IMR-90 (cell line): ENCODE measurements around the gene TMEM50A. TPM values are rescaled to one million over a fixed set of nuclear protein-coding genes. Genes with fewer than 3 reads are reported as not detected.
"Not testable (repeated sequence)": the region's sequence is repeated elsewhere in the genome, so short reads cannot be mapped to it uniquely, and the experiment has no call there.

ENCODE experiments used
- ATAC-seq: fragments of 200-7000 bp; cut with Tn5 transposase; 2 replicates; pipeline ENCODE4 v1.9.1; 2020; ENCODE audit warnings: low read depth, mild to moderate bottlenecking, moderate library complexity
- BruUV-seq: library from RNA; stranded (reverse); fragments of 400-500 nt; replicated peaks from 2 replicates; lab custom pipeline; 2021; lab: Mats Ljungman, UMichigan
- CTCF ChIA-PET: fragments of 300-600 bp; formaldehyde crosslinking; extraction: SDS; loops from one replicate; lab custom pipeline; 2021; ENCODE audit warnings: antibody characterized with exemption; lab: Yijun Ruan, JAX
- POLR2A ChIA-PET: fragments of 300-600 bp; sonication (Branson Sonifier 250); formaldehyde crosslinking; loops from one replicate; lab custom pipeline; 2022; ENCODE audit warnings: antibody characterized with exemption; ENCODE audit not compliant: unreplicated experiment; lab: Charles Lee
- DNase-seq: peaks from one replicate; pipeline ENCODE4 v3.0.0; 2013
- H2AFZ ChIP-seq: replicated peaks from 2 replicates; pipeline ENCODE3; 2013; ENCODE audit warnings: low read length, mild to moderate bottlenecking; ENCODE audit not compliant: poor library complexity
- H2AK5ac ChIP-seq: 2 replicates; pipeline ENCODE4 v1.6.1; 2013; ENCODE audit warnings: low read depth, low read length, inconsistent platforms
- H2AK9ac ChIP-seq: replicated peaks from 2 replicates; pipeline ENCODE3; 2013; ENCODE audit warnings: mild to moderate bottlenecking, low read depth, low read length, moderate library complexity; ENCODE audit not compliant: poor library complexity
- H2BK120ac ChIP-seq: 2 replicates; pipeline ENCODE4 v1.6.1; 2013; ENCODE audit warnings: low read depth, low read length, inconsistent platforms
- H2BK15ac ChIP-seq: 3 replicates; pipeline ENCODE4 v1.6.1; 2013; ENCODE audit warnings: low read depth, low read length, inconsistent platforms
- H2BK20ac ChIP-seq: 2 replicates; pipeline ENCODE4 v1.6.1; 2013; ENCODE audit warnings: low read depth, mild to moderate bottlenecking, inconsistent platforms, low read length, moderate library complexity
- H2BK5ac ChIP-seq: 2 replicates; pipeline ENCODE4 v1.6.1; 2013; ENCODE audit warnings: mild to moderate bottlenecking, low read depth, low read length, inconsistent platforms; ENCODE audit not compliant: poor library complexity, severe bottlenecking
- H3K14ac ChIP-seq: replicated peaks from 2 replicates; pipeline ENCODE4 v1.6.1; 2013; ENCODE audit warnings: low read depth, low read length, inconsistent platforms
- H3K18ac ChIP-seq: 2 replicates; pipeline ENCODE4 v1.6.1; 2013; ENCODE audit warnings: low read depth, low read length, control low read depth
- H3K23ac ChIP-seq: 2 replicates; pipeline ENCODE4 v1.6.1; 2013; ENCODE audit warnings: low read depth, low read length, inconsistent platforms
- H3K27ac ChIP-seq: 2 replicates; pipeline ENCODE4 v1.5.1; 2013; ENCODE audit warnings: mild to moderate bottlenecking, control low read depth, low read length; ENCODE audit not compliant: insufficient read depth
- H3K27me3 ChIP-seq: 2 replicates; pipeline ENCODE4 v1.6.1; 2013; ENCODE audit warnings: low read length; ENCODE audit not compliant: control insufficient read depth, insufficient read depth
- H3K36me3 ChIP-seq: 2 replicates; pipeline ENCODE4 v1.6.1; 2013; ENCODE audit warnings: low read length, mixed read lengths; ENCODE audit not compliant: control insufficient read depth, insufficient read depth
- H3K4ac ChIP-seq: 2 replicates; pipeline ENCODE4 v1.6.1; 2013; ENCODE audit warnings: low read depth, low read length, inconsistent platforms
- H3K4me1 ChIP-seq: 2 replicates; pipeline ENCODE4 v1.6.1; 2013; ENCODE audit warnings: low read length, mixed read lengths; ENCODE audit not compliant: control insufficient read depth, insufficient read depth
- H3K4me2 ChIP-seq: 2 replicates; pipeline ENCODE4 v1.6.1; 2013; ENCODE audit warnings: low read depth, mild to moderate bottlenecking, control low read depth, low read length, moderate library complexity
- H3K4me3 ChIP-seq: 2 replicates; pipeline ENCODE4 v1.5.1; 2013; ENCODE audit warnings: low read depth, mild to moderate bottlenecking, control low read depth, low read length, moderate library complexity; ENCODE audit not compliant: insufficient read depth
- H3K56ac ChIP-seq: 2 replicates; pipeline ENCODE4 v1.6.1; 2013; ENCODE audit warnings: low read length, inconsistent platforms; ENCODE audit not compliant: insufficient read depth; ENCODE audit errors: extremely low read depth
- H3K79me1 ChIP-seq, 2 experiments: 2 replicates each; pipeline ENCODE4 v1.6.1; 2013; ENCODE audit warnings: low read length in 2 of 2, inconsistent platforms in 1 of 2, low read depth in 1 of 2
- H3K9ac ChIP-seq: 2 replicates; pipeline ENCODE4 v1.6.1; 2013; ENCODE audit warnings: low read depth, low read length, control low read depth
- H3K9me1 ChIP-seq: 2 replicates; pipeline ENCODE4 v1.6.1; 2013; ENCODE audit warnings: low read length, inconsistent platforms; ENCODE audit not compliant: insufficient read depth
- H3K9me3 ChIP-seq: 2 replicates; pipeline ENCODE4 v1.6.1; 2013; ENCODE audit warnings: low read length; ENCODE audit not compliant: control insufficient read depth, insufficient read depth
- H4K20me1 ChIP-seq: 2 replicates; pipeline ENCODE4 v1.6.1; 2013; ENCODE audit warnings: low read length, inconsistent platforms; ENCODE audit not compliant: insufficient read depth
- H4K5ac ChIP-seq: 2 replicates; pipeline ENCODE4 v1.6.1; 2013; ENCODE audit warnings: mild to moderate bottlenecking, low read depth, low read length, control low read depth
- H4K8ac ChIP-seq, 2 experiments: 2 replicates each; pipeline ENCODE4 v1.6.1; 2013; ENCODE audit warnings: low read depth in 2 of 2, low read length in 2 of 2, control low read depth in 1 of 2, inconsistent platforms in 1 of 2
- H4K91ac ChIP-seq: 2 replicates; pipeline ENCODE4 v1.6.1; 2013; ENCODE audit warnings: low read depth, low read length, inconsistent platforms; ENCODE audit not compliant: insufficient read depth
- WGBS, 2 experiments: methylation state at CpG; one replicate each; pipeline versions ENCODE4 v1.1.5 to v1.1.7; 2013; ENCODE audit warnings: missing lambda C conversion rate in 2 of 2; ENCODE audit not compliant: insufficient read length in 1 of 2; ENCODE audit errors: extremely low coverage in 2 of 2; 5-methylcytosine and 5-hydroxymethylcytosine counted together
- dilution Hi-C: fragments of 300-500 bp; cut with HindIII; formaldehyde crosslinking; loops from one replicate; pipeline ENCODE4 v1.14.3; 2018; ENCODE audit warnings: low sequenced_read_pairs; ENCODE audit not compliant: unreplicated experiment
- in situ Hi-C: fragments of 300-500 bp; cut with MboI; formaldehyde crosslinking; loops from 3 replicates; pipeline ENCODE4 v1.14.3; 2019; ENCODE audit warnings: low sequenced_read_pairs, inconsistent platforms, mixed read lengths
- intact Hi-C: fragments of 100-400 bp; cut with micrococcal nuclease; formaldehyde crosslinking; loops from 2 replicates; pipeline ENCODE4 v1.10.0; 2022
- polyA plus RNA-seq, 3 experiments: library from polyadenylated mRNA; depleted of rRNA; stranded (reverse); fragments of >200 nt; gene quantifications; 2 replicates each; pipeline ENCODE4 v1.2.3, GENCODE V29; 2012; ENCODE audit warnings: low replicate concordance in 1 of 3
- total RNA-seq: library from RNA; depleted of rRNA; stranded (reverse); fragments of >200 nt; gene quantifications from 2 replicates; pipeline ENCODE4 v1.2.3, GENCODE V29; 2012

TMEM50A gene
- total and polyA plus RNA-seq, 2 of the 4 experiments (the other 2 are of a cell fraction): 48.4 to 63.9 TPM

DNA sequence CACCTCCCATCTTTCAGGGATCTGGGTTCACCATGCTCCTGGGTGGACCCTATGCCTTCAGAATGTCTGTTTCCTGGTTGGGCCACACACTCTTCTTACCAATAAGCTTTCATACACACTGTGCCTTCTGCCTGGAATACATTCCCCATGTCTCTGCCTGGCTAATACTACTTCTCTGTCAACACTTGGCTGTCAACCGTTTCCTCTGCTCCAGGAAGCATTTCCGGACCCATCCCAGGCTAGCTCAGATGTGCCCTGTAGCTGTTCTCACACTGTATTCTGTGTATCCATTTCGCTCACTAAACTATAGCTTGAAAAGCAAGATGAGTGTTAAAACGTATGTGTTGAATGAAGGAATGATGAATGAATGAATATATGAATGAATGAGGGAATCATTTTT is 49.0 kb downstream of the TMEM50A start:
- H3K9me3 ChIP-seq, H2AK9ac ChIP-seq, H3K79me1 ChIP-seq, H3K4me2 ChIP-seq, intact Hi-C loops, H3K4ac ChIP-seq, H3K9ac ChIP-seq, H2AFZ ChIP-seq, H3K36me3 ChIP-seq, H3K14ac ChIP-seq, H3K4me1 ChIP-seq, H4K91ac ChIP-seq, H2BK15ac ChIP-seq, H3K9me1 ChIP-seq, CTCF ChIA-PET, H3K23ac ChIP-seq, H3K27me3 ChIP-seq, ATAC-seq, H3K18ac ChIP-seq, H4K8ac ChIP-seq, H4K20me1 ChIP-seq, H3K27ac ChIP-seq, H2AK5ac ChIP-seq, H4K5ac ChIP-seq, H3K4me3 ChIP-seq, in situ Hi-C loops, DNase-seq, H2BK20ac ChIP-seq, POLR2A ChIA-PET, dilution Hi-C loops, H2BK120ac ChIP-seq, BruUV-seq, H3K56ac ChIP-seq, H2BK5ac ChIP-seq: not testable (repeated sequence)
- no CpG with 5 or more reads among the region's 4 CpGs for WGBS, 2 experiments

DNA sequence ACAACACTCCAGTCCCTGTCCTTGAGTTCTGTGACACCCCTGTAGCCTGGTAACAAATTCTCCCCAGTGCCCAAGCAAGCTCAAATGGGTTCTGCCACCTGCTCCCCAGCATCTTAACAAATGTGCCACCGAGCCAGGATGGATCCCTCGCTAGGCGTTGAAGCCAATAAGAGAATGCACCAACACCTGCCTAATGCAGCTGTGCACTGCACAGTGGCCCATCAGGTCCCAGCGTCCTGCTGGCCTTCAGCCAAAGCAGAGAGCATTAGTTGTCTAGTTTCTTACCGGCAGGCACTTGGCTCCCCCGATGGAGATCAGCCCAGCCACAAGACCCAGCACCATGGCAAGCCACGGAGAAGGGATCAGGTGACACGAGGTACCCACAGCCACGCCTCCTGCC is 50.6 kb downstream of the TMEM50A start:
- H2AFZ ChIP-seq, H3K4me1 ChIP-seq, H2BK15ac ChIP-seq, H2BK120ac ChIP-seq, H2BK20ac ChIP-seq, H2BK5ac ChIP-seq, H4K20me1 ChIP-seq, H3K9me1 ChIP-seq, H3K27me3 ChIP-seq, CTCF ChIA-PET, H2AK5ac ChIP-seq, H3K27ac ChIP-seq, intact Hi-C loops, H3K4ac ChIP-seq, H3K4me2 ChIP-seq, H3K18ac ChIP-seq, H4K5ac ChIP-seq, in situ Hi-C loops, ATAC-seq, H4K91ac ChIP-seq, BruUV-seq, H3K56ac ChIP-seq, DNase-seq, H3K9ac ChIP-seq, H3K14ac ChIP-seq, H2AK9ac ChIP-seq, H3K9me3 ChIP-seq, POLR2A ChIA-PET, dilution Hi-C loops, H3K4me3 ChIP-seq, H3K79me1 ChIP-seq, H3K23ac ChIP-seq, H4K8ac ChIP-seq, H3K36me3 ChIP-seq: not testable (repeated sequence)
- 44% methylated on average over 2 of the region's 9 CpGs; no CpG with 5 or more reads in 1 of the 2 experiments for WGBS, 2 experiments
